Nephron progenitor cell (in vitro differentiated cells): Measurements from ENCODE around the gene RASL12.
"Not testable (repeated sequence)": the region's sequence is repeated elsewhere in the genome, so short reads cannot be mapped to it uniquely, and the experiment has no call there.

Experiments
- DNase-seq: peaks from one replicate; pipeline ENCODE4 v3.0.0; 2021
- H3K27ac Mint-ChIP-seq: 2 replicates; pipeline ENCODE4 v1.8.0; 2021; ENCODE audit warnings: mild to moderate bottlenecking, moderate library complexity, mixed read lengths
- H3K27me3 Mint-ChIP-seq: 2 replicates; pipeline ENCODE4 v1.8.0; 2021; ENCODE audit warnings: mild to moderate bottlenecking, low read depth, mixed read lengths; ENCODE audit not compliant: poor library complexity
- H3K36me3 Mint-ChIP-seq: 2 replicates; pipeline ENCODE4 v1.8.0; 2021; ENCODE audit warnings: low read depth, mixed read lengths
- H3K4me1 Mint-ChIP-seq: 2 replicates; pipeline ENCODE4 v1.8.0; 2021; ENCODE audit warnings: mixed read lengths
- H3K4me3 Mint-ChIP-seq: 2 replicates; pipeline ENCODE4 v1.8.0; 2021; ENCODE audit warnings: mild to moderate bottlenecking, moderate library complexity, mixed read lengths
- H3K9me3 Mint-ChIP-seq: 2 replicates; pipeline ENCODE4 v1.8.0; 2021; ENCODE audit warnings: mild to moderate bottlenecking, moderate library complexity, mixed read lengths
- CTCF ChIP-seq: fragments of 200-600 bp; sonication (generic); IDR thresholded peaks from 2 replicates; pipeline ENCODE4 v1.5.0; 2021; ENCODE audit warnings: antibody characterized with exemption

Gene RASL12

DNA sequence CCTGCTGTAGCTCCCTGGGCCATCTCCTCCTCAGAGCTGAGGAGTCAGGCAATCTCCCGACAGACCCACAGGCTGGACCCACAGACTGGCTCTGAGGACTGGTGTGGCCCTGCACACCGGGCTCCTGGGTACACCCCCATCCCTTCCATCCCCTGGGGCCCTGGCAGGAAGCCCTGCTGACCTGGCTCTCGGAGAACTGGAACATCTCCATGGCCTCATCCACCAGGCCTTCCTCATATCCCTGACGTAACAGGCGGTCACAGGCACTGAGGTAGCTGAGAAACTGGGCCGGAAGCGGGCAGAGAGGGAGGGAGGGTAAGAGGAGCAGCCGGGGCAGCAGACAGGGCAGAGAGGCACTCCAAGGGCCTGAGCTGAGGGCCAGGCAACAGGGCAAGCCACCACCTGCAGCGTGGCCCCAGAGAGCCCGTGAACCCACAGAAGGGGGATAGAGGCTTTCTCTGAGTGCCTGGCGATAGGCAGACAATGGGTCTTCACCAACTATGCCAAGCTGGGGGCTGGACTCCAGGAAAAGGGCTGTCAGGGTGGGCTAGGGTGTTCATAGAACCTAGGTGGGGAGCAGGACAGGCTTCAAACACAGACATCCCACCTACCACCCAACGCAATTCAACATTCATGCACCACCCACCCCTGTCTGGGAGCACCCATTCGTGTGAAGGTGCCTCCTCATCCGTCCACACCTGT, 26.7 kb upstream of the RASL12 start:
- H3K27ac Mint-ChIP-seq, result peak overlapping the region; percentile 54
- no peak for DNase-seq
- H3K4me3 Mint-ChIP-seq, result no peak overlapping the region
- peaks cover 19% of the 10 kb centered on the region for H3K4me1 Mint-ChIP-seq
- no peak for TF ChIP-seq CTCF
- H3K27me3 Mint-ChIP-seq, result peaks cover 2% of the 10 kb centered on the region
- peaks cover 21% of the 10 kb centered on the region for H3K36me3 Mint-ChIP-seq
- H3K9me3 Mint-ChIP-seq, result no peaks in the 10 kb centered on the region

DNA sequence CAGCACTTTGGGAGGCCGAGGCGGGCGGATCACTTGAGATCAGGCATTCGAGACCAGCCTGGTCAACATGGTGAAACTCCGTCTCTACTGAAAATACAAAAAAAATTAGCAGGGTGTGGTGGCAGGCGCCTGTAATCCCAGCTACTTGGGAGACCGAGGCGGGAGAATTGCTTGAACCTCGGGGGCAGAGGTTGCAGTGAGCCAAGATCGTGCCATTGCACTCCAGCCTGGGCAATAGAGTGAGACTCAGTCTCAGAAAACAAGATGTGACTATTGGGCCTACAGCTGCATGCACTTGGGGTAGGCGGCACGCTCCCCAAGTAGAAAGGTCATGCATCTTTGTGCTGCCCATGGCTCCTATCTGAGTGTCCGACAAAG, 26.0 kb upstream of the RASL12 start:
- not testable (repeated sequence) for DNase-seq, H3K27me3 Mint-ChIP-seq, H3K4me3 Mint-ChIP-seq, H3K9me3 Mint-ChIP-seq, H3K27ac Mint-ChIP-seq
- Mint-ChIP-seq H3K36me3 (peaks cover 17% of the 10 kb centered on the region), H3K4me1 (peaks cover 26% of the 10 kb centered on the region)

- Mint-ChIP-seq H3K4me1 (peaks cover 30% of the 10 kb centered on the region), H3K4me3 (no peak overlapping the region), H3K9me3 (no peaks in the 10 kb centered on the region), H3K27me3 (peaks cover 4% of the 10 kb centered on the region), H3K36me3 (peaks cover 11% of the 10 kb centered on the region), H3K27ac (no peak overlapping the region)
- no peak for DNase-seq
- no peak for TF ChIP-seq CTCF
Measured at GRCh38 chr15:65092911-65093792, 25.4 kb upstream of the RASL12 start.

- H3K4me3 Mint-ChIP-seq, result no peak overlapping the region
- H3K27ac Mint-ChIP-seq, result peak overlapping the region; percentile 93
- peaks cover 2% of the 10 kb centered on the region for H3K36me3 Mint-ChIP-seq
- TF ChIP-seq CTCF, result no peak
- DNase-seq, result no peak
- H3K4me1 Mint-ChIP-seq, result peaks cover 40% of the 10 kb centered on the region
- H3K27me3 Mint-ChIP-seq, result peaks cover 7% of the 10 kb centered on the region
- no peaks in the 10 kb centered on the region for H3K9me3 Mint-ChIP-seq
Measured at GRCh38 chr15:65091946-65092770, 24.4 kb upstream of the RASL12 start.

GRCh38 chr15:65089206-65089824, 21.5 kb upstream of the RASL12 start:
- TF ChIP-seq CTCF, result no peak
- no peaks in the 10 kb centered on the region for H3K36me3 Mint-ChIP-seq
- no peaks in the 10 kb centered on the region for H3K9me3 Mint-ChIP-seq
- peaks cover 68% of the 10 kb centered on the region for H3K4me1 Mint-ChIP-seq
- H3K4me3 Mint-ChIP-seq, result no peak overlapping the region
- peaks cover 11% of the 10 kb centered on the region for H3K27me3 Mint-ChIP-seq
- no peak overlapping the region for H3K27ac Mint-ChIP-seq
- no peak for DNase-seq
